ENCODE data around the gene NAT8L.

- no peak for TF ChIP-seq POLR2A (IDR thresholded peaks at IDR 0.05)
- TF ChIP-seq, protein P1, sequence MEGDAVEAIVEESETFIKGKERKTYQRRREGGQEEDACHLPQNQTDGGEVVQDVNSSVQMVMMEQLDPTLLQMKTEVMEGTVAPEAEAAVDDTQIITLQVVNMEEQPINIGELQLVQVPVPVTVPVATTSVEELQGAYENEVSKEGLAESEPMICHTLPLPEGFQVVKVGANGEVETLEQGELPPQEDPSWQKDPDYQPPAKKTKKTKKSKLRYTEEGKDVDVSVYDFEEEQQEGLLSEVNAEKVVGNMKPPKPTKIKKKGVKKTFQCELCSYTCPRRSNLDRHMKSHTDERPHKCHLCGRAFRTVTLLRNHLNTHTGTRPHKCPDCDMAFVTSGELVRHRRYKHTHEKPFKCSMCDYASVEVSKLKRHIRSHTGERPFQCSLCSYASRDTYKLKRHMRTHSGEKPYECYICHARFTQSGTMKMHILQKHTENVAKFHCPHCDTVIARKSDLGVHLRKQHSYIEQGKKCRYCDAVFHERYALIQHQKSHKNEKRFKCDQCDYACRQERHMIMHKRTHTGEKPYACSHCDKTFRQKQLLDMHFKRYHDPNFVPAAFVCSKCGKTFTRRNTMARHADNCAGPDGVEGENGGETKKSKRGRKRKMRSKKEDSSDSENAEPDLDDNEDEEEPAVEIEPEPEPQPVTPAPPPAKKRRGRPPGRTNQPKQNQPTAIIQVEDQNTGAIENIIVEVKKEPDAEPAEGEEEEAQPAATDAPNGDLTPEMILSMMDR (IDR thresholded peaks at IDR 0.05), result no peak
- no peak for TF ChIP-seq POLR2AphosphoS5 (IDR thresholded peaks at IDR 0.05)
Observed at GRCh38 chr4:2044119-2044485, 15.0 kb upstream of the NAT8L start.
